Smooth muscle cell (in vitro differentiated cells): ENCODE results near the gene BCL2L15. TPM values are rescaled to one million over a fixed set of nuclear protein-coding genes. Genes with fewer than 3 reads are reported as not detected.

Experiments
- DNase-seq: peaks from one replicate; lab custom pipeline; 2025; ENCODE audit not compliant: unreplicated experiment; lab: John Stamatoyannopoulos, UW
- H2AFZ ChIP-seq: fragments of 200-600 bp; sonication (generic); 2 replicates; pipeline ENCODE4 v1.6.0; 2016; ENCODE audit warnings: antibody characterized with exemption, low read depth, mild to moderate bottlenecking
- H3F3A ChIP-seq: fragments of 200-600 bp; sonication (generic); 2 replicates; pipeline ENCODE4 v1.6.0; 2017; ENCODE audit warnings: antibody characterized with exemption, low read depth
- H3K27ac ChIP-seq: fragments of 200-600 bp; sonication (generic); 2 replicates; pipeline ENCODE4 v1.5.1; 2016; ENCODE audit warnings: low read depth, mild to moderate bottlenecking
- H3K27me3 ChIP-seq: fragments of 200-600 bp; sonication (generic); 2 replicates; pipeline ENCODE4 v1.6.1; 2016; ENCODE audit warnings: low read depth, mild to moderate bottlenecking
- H3K36me3 ChIP-seq: fragments of 200-600 bp; sonication (generic); 2 replicates; pipeline ENCODE4 v1.5.1; 2016; ENCODE audit warnings: low read depth
- H3K4me1 ChIP-seq: fragments of 200-600 bp; sonication (generic); 2 replicates; pipeline ENCODE4 v1.5.1; 2016; ENCODE audit warnings: low read depth
- H3K4me2 ChIP-seq: fragments of 200-600 bp; sonication (generic); 2 replicates; pipeline ENCODE4 v1.6.0; 2016; ENCODE audit warnings: mild to moderate bottlenecking
- H3K4me3 ChIP-seq: fragments of 200-600 bp; sonication (generic); 2 replicates; pipeline ENCODE4 v1.5.1; 2016; ENCODE audit warnings: mild to moderate bottlenecking
- H3K79me2 ChIP-seq: fragments of 200-600 bp; sonication (generic); 2 replicates; pipeline ENCODE4 v1.6.0; 2016; ENCODE audit warnings: low read depth, mild to moderate bottlenecking
- H3K9ac ChIP-seq: fragments of 200-600 bp; sonication (generic); 2 replicates; pipeline ENCODE4 v1.6.0; 2016; ENCODE audit warnings: low read depth
- H3K9me3 ChIP-seq: fragments of 200-600 bp; sonication (generic); replicated peaks from 2 replicates; pipeline ENCODE4 v1.5.1; 2016; ENCODE audit warnings: low read depth
- H4K20me1 ChIP-seq: fragments of 200-600 bp; sonication (generic); 2 replicates; pipeline ENCODE4 v1.6.0; 2016; ENCODE audit warnings: low read depth
- WGBS: methylation state at CpG from one replicate; pipeline ENCODE4 v1.1.7; 2016; ENCODE audit warnings: low lambda C conversion rate; 5-methylcytosine and 5-hydroxymethylcytosine counted together
- polyA plus RNA-seq: library from polyadenylated mRNA; unstranded; fragments of >200 nt; fragmentation: Nextera tagmentation; extraction: Ambion mirVana; gene quantifications from 2 replicates; pipeline ENCODE4 v1.2.1, GENCODE V29; 2016
- total RNA-seq: library from RNA; depleted of rRNA; stranded (reverse); fragments of >200 nt; gene quantifications from 2 replicates; pipeline ENCODE4 v1.2.3, GENCODE V29; 2014
- TF ChIP-seq, protein P1 (sequence below): fragments of 200-600 bp; sonication (generic); IDR thresholded peaks from 2 replicates; pipeline ENCODE4 v1.5.1; 2017; ENCODE audit warnings: borderline replicate concordance, mild to moderate bottlenecking, antibody characterized with exemption; ENCODE audit not compliant: insufficient read depth, poor library complexity, severe bottlenecking

The BCL2L15 gene
- total and polyA plus RNA-seq, 2 experiments from 2014 or later = 0.13 TPM; not detected in 1

DNA sequence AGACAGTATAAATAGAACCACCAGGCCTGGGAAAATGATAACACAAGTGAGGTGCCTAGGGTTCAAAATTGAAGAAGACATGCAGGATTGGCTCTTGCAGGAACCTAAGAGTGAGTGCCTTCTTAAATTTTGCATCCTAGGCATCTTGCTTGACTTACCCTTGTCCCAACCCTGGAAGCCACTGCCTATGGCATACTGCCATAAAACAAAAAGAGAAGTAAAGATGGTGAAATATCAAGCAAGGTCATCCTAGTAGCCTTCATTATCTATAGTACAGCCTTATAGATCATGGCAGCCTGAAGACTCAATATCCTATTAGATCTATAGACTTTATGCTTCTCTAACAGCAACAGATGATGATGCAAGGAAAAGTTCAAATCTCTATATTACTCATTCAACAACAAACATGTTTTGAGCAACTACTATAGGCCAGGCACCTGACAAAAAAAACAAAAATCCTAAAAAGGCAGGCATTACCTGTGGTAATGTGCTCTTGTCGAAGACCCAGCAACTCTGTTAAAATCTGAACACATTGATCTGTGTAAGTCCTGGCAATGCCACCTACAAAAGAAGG, 10.9 kb upstream of the BCL2L15 start:
- Histone ChIP-seq H3K79me2 (no peaks in the 10 kb centered on the region), H4K20me1 (no peaks in the 10 kb centered on the region), H3K4me1 (no peaks in the 10 kb centered on the region), H3F3A (no peaks in the 10 kb centered on the region), H3K9me3 (no peaks in the 10 kb centered on the region), H3K36me3 (peaks cover 6% of the 10 kb centered on the region), H3K27ac (no peak overlapping the region), H3K9ac (no peak overlapping the region), H3K4me3 (no peak overlapping the region), H2AFZ (no peak overlapping the region), H3K27me3 (no peaks in the 10 kb centered on the region), H3K4me2 (no peak overlapping the region)
- 100% methylated on average over 1 of the region's 1 CpG for WGBS
- no peak for DNase-seq
- TF ChIP-seq, protein P1, sequence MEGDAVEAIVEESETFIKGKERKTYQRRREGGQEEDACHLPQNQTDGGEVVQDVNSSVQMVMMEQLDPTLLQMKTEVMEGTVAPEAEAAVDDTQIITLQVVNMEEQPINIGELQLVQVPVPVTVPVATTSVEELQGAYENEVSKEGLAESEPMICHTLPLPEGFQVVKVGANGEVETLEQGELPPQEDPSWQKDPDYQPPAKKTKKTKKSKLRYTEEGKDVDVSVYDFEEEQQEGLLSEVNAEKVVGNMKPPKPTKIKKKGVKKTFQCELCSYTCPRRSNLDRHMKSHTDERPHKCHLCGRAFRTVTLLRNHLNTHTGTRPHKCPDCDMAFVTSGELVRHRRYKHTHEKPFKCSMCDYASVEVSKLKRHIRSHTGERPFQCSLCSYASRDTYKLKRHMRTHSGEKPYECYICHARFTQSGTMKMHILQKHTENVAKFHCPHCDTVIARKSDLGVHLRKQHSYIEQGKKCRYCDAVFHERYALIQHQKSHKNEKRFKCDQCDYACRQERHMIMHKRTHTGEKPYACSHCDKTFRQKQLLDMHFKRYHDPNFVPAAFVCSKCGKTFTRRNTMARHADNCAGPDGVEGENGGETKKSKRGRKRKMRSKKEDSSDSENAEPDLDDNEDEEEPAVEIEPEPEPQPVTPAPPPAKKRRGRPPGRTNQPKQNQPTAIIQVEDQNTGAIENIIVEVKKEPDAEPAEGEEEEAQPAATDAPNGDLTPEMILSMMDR = no peak

DNA sequence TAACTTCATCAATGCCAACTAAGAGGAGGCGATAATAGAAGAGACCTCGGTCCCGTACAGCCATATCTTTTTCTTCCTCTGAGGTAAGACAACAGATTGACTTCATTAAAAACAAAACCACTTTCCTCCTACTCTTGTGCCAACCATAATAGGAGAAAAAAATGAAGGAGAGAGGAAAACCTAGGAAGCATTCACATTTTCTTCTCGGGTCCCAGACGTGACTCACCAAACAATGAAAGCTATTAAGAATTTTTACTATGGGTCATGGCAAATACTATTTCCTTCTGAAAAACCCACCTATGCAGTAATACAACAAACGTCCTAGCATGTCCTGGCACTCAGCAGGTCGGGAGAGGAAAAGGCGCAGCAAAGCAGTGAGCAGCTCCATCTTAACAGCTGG, 8.6 kb upstream of the BCL2L15 start:
- no peaks in the 10 kb centered on the region for H3K27me3 ChIP-seq
- no peak overlapping the region for H3K4me2 ChIP-seq
- H3K36me3 ChIP-seq = peaks cover 6% of the 10 kb centered on the region
- H3K79me2 ChIP-seq = no peaks in the 10 kb centered on the region
- H3K9ac ChIP-seq = no peak overlapping the region
- no peak for DNase-seq
- no peaks in the 10 kb centered on the region for H4K20me1 ChIP-seq
- TF ChIP-seq, protein P1 = no peak
- H3K4me3 ChIP-seq = no peak overlapping the region
- H3K27ac ChIP-seq = no peak overlapping the region
- no peaks in the 10 kb centered on the region for H3K4me1 ChIP-seq
- no peak overlapping the region for H2AFZ ChIP-seq
- no peaks in the 10 kb centered on the region for H3F3A ChIP-seq
- no peaks in the 10 kb centered on the region for H3K9me3 ChIP-seq
- 94% methylated on average over 8 of the region's 8 CpGs for WGBS

DNA sequence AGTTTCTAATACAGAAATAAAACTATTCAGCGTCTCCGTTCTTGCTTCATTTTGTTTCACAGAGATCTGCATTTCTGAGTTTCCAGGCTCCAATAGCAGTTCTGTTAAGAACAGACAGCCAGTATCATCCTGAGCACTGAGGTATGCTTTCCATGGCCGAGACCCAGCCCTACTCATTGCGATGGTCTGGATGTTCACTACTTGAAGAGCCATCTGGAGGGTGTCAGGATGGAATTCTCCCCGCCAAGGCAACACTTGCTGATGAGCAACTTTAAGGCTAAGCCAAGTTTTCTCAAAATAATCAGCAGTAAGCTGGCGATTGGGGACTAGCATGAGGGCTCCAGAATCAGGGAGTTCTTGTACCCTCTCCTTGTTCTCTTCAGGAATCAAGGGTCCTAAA, 7.7 kb upstream of the BCL2L15 start:
- Histone ChIP-seq H4K20me1 (no peaks in the 10 kb centered on the region), H3K27me3 (no peaks in the 10 kb centered on the region), H3K9me3 (no peaks in the 10 kb centered on the region), H3K4me2 (no peak overlapping the region), H3K27ac (no peak overlapping the region), H3K36me3 (peaks cover 6% of the 10 kb centered on the region), H3K79me2 (no peaks in the 10 kb centered on the region), H3F3A (no peaks in the 10 kb centered on the region), H3K4me3 (no peak overlapping the region), H3K4me1 (no peaks in the 10 kb centered on the region), H3K9ac (no peak overlapping the region), H2AFZ (no peak overlapping the region)
- DNase-seq = no peak
- TF ChIP-seq, protein P1 = no peak
- WGBS = 95% methylated on average over 6 of the region's 6 CpGs

GRCh38 chr1:113893267-113893666, 5.9 kb upstream of the BCL2L15 start:
- no peak for DNase-seq
- H3K4me2 ChIP-seq = no peak overlapping the region
- no peak overlapping the region for H3K4me3 ChIP-seq
- TF ChIP-seq, protein P1 = no peak
- 93% methylated on average over 3 of the region's 3 CpGs for WGBS
- no peak overlapping the region for H3K9ac ChIP-seq
- no peaks in the 10 kb centered on the region for H3F3A ChIP-seq
- no peaks in the 10 kb centered on the region for H3K4me1 ChIP-seq
- H3K27ac ChIP-seq = no peak overlapping the region
- no peaks in the 10 kb centered on the region for H3K79me2 ChIP-seq
- no peak overlapping the region for H2AFZ ChIP-seq
- no peaks in the 10 kb centered on the region for H3K27me3 ChIP-seq
- no peaks in the 10 kb centered on the region for H3K9me3 ChIP-seq
- no peaks in the 10 kb centered on the region for H4K20me1 ChIP-seq
- peaks cover 6% of the 10 kb centered on the region for H3K36me3 ChIP-seq
